HEK293 (cell line): ENCODE results near the gene NUP153.

Source experiments
- MYNN ChIP-seq: fragments of 450-650 bp; formaldehyde crosslinking; IDR thresholded peaks from 2 replicates; pipeline ENCODE4 v1.5.1; 2016; ENCODE audit warnings: missing biosample characterization, missing genetic modification characterization, borderline replicate concordance
- SP2 ChIP-seq: fragments of 450-650 bp; formaldehyde crosslinking; IDR thresholded peaks from 2 replicates; pipeline ENCODE4 v1.5.1; 2016; ENCODE audit warnings: missing biosample characterization, missing genetic modification characterization
- YY2 ChIP-seq: fragments of 450-650 bp; formaldehyde crosslinking; IDR thresholded peaks from 2 replicates; pipeline ENCODE4 v1.5.1; 2016; ENCODE audit warnings: missing biosample characterization, missing genetic modification characterization
- ZBTB26 ChIP-seq: fragments of 450-650 bp; formaldehyde crosslinking; optimal IDR thresholded peaks from 2 replicates; pipeline ENCODE3; 2016; ENCODE audit warnings: missing biosample characterization, mild to moderate bottlenecking, missing genetic modification characterization
- ZBTB44 ChIP-seq: fragments of 450-650 bp; IDR thresholded peaks from 2 replicates; pipeline ENCODE4 v1.5.1; 2018; ENCODE audit warnings: missing biosample characterization, mild to moderate bottlenecking, missing genetic modification characterization
- ZNF132 ChIP-seq: fragments of 450-650 bp; formaldehyde crosslinking; IDR thresholded peaks from 2 replicates; pipeline ENCODE4 v1.5.1; 2017; ENCODE audit warnings: missing biosample characterization, missing genetic modification characterization, borderline replicate concordance
- ZNF26 ChIP-seq: fragments of 450-650 bp; formaldehyde crosslinking; IDR thresholded peaks from 2 replicates; pipeline ENCODE4 v1.5.1; 2016; ENCODE audit warnings: missing biosample characterization, missing genetic modification characterization
- ZNF341 ChIP-seq: fragments of 450-650 bp; formaldehyde crosslinking; IDR thresholded peaks from 2 replicates; pipeline ENCODE4; 2016; ENCODE audit warnings: low read depth, missing biosample characterization, missing genetic modification characterization
- ZNF398 ChIP-seq: fragments of 450-650 bp; formaldehyde crosslinking; IDR thresholded peaks from 2 replicates; pipeline ENCODE4 v1.5.1; 2017; ENCODE audit warnings: missing biosample characterization, missing genetic modification characterization
- ZNF558 ChIP-seq: fragments of 450-650 bp; formaldehyde crosslinking; IDR thresholded peaks from 2 replicates; pipeline ENCODE4 v1.5.1; 2016; ENCODE audit warnings: missing biosample characterization, missing genetic modification characterization
- ZNF600 ChIP-seq: fragments of 450-650 bp; formaldehyde crosslinking; IDR thresholded peaks from 2 replicates; pipeline ENCODE4 v1.5.1; 2016; ENCODE audit warnings: missing biosample characterization, missing genetic modification characterization
- ZNF76 ChIP-seq: fragments of 450-650 bp; formaldehyde crosslinking; IDR thresholded peaks from 2 replicates; pipeline ENCODE4; 2016; ENCODE audit warnings: low read depth, missing biosample characterization, missing genetic modification characterization, borderline replicate concordance
- ZNF843 ChIP-seq: fragments of 450-650 bp; formaldehyde crosslinking; IDR thresholded peaks from 2 replicates; pipeline ENCODE4 v1.5.1; 2016; ENCODE audit warnings: missing biosample characterization, missing genetic modification characterization
- ZXDB ChIP-seq: fragments of 450-650 bp; formaldehyde crosslinking; IDR thresholded peaks from 2 replicates; pipeline ENCODE4 v1.5.1; 2016; ENCODE audit warnings: missing biosample characterization, missing genetic modification characterization
- TF ChIP-seq, protein P1 (sequence below): fragments of 450-650 bp; formaldehyde crosslinking; IDR thresholded peaks from 2 replicates; pipeline ENCODE4 v1.5.1; 2016; ENCODE audit warnings: missing biosample characterization, missing genetic modification characterization
- TF ChIP-seq, protein P2 (sequence below): fragments of 450-650 bp; formaldehyde crosslinking; IDR thresholded peaks from 2 replicates; pipeline ENCODE4 v1.5.1; 2016; ENCODE audit warnings: missing biosample characterization, missing genetic modification characterization
- TF ChIP-seq, protein P3 (sequence below): fragments of 450-650 bp; formaldehyde crosslinking; IDR thresholded peaks from 2 replicates; pipeline ENCODE4 v1.5.1; 2016; ENCODE audit warnings: missing biosample characterization, missing genetic modification characterization
- TF ChIP-seq, protein P4 (sequence below): fragments of 450-650 bp; formaldehyde crosslinking; IDR thresholded peaks from 2 replicates; pipeline ENCODE4 v1.5.1; 2016; ENCODE audit warnings: missing biosample characterization, missing genetic modification characterization
- TF ChIP-seq, protein P5 (sequence below): fragments of 450-650 bp; formaldehyde crosslinking; conservative IDR thresholded peaks from 2 replicates; pipeline ENCODE4 v1.5.1; 2016; ENCODE audit warnings: low read depth, missing biosample characterization, missing genetic modification characterization

The NUP153 gene

DNA sequence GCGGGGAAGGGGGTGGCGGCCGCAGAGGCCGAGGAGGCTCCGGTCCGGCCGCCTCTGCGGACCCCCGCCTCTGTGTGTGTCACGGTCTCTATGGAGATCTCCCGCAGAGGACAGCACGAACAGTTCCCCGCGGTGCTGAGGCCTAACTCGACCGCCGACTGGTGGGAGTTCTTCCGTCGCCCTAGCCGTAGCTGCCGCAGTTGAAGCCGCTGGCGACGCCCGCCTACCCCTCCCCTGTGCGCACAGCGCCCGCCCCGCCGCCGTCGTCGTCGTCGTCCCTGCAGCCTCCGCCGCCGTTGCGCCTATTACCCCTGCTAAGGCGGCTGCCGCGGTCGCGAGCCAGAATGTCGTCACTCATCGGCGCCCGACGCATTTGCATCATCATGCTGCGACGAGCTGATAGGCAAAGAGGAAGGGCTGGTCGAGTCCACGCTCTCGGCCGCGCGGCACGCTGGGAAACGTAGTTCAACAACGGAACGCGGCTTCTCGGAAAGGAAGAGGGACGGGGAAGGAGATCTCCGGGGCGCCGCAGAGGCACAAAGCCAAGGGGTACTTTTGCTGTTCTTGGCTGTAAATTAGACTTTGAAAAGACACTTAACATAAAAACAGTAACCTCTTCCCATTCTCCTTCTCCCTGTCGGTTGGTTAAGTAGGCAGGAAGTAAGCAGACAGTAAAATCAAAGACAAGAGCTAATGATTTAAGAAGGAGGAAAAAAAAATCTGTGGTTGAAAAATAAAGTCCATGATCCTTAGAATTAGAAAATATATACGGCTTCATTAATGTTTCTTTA is at the start of gene NUP153 (continued):
- TF ChIP-seq, protein P1, sequence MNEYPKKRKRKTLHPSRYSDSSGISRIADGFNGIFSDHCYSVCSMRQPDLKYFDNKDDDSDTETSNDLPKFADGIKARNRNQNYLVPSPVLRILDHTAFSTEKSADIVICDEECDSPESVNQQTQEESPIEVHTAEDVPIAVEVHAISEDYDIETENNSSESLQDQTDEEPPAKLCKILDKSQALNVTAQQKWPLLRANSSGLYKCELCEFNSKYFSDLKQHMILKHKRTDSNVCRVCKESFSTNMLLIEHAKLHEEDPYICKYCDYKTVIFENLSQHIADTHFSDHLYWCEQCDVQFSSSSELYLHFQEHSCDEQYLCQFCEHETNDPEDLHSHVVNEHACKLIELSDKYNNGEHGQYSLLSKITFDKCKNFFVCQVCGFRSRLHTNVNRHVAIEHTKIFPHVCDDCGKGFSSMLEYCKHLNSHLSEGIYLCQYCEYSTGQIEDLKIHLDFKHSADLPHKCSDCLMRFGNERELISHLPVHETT (tag by site-specific recombination), result peak; percentile 67; the same call in 1 of the 2 replicates
- peak; percentile 52; the same call in 1 of the 2 replicates for TF ChIP-seq ZNF398 (tag by site-specific recombination)
- peak; percentile 80 for TF ChIP-seq YY2 (tag by site-specific recombination)
- peak; percentile 41; the same call in 1 of the 2 replicates for TF ChIP-seq ZNF843 (tag by site-specific recombination)
- peak; percentile 88 for TF ChIP-seq ZBTB26 (tag by site-specific recombination)
- TF ChIP-seq ZNF132 (tag by site-specific recombination), result no peak
- TF ChIP-seq ZNF76 (tag by site-specific recombination), result peak; percentile 96
- TF ChIP-seq, protein P2, sequence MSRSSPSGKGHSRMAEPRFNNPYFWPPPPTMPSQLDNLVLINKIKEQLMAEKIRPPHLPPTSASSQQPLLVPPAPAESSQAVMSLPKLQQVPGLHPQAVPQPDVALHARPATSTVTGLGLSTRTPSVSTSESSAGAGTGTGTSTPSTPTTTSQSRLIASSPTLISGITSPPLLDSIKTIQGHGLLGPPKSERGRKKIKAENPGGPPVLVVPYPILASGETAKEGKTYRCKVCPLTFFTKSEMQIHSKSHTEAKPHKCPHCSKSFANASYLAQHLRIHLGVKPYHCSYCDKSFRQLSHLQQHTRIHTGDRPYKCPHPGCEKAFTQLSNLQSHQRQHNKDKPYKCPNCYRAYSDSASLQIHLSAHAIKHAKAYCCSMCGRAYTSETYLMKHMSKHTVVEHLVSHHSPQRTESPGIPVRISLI (tag by site-specific recombination), result peak; percentile 81; the same call in 1 of the 2 replicates
- no peak for TF ChIP-seq MYNN (tag by site-specific recombination)
- TF ChIP-seq ZNF26, result no peak
- TF ChIP-seq, protein P3, sequence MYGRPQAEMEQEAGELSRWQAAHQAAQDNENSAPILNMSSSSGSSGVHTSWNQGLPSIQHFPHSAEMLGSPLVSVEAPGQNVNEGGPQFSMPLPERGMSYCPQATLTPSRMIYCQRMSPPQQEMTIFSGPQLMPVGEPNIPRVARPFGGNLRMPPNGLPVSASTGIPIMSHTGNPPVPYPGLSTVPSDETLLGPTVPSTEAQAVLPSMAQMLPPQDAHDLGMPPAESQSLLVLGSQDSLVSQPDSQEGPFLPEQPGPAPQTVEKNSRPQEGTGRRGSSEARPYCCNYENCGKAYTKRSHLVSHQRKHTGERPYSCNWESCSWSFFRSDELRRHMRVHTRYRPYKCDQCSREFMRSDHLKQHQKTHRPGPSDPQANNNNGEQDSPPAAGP (tag by site-specific recombination), result peak; percentile 92
- TF ChIP-seq, protein P4, sequence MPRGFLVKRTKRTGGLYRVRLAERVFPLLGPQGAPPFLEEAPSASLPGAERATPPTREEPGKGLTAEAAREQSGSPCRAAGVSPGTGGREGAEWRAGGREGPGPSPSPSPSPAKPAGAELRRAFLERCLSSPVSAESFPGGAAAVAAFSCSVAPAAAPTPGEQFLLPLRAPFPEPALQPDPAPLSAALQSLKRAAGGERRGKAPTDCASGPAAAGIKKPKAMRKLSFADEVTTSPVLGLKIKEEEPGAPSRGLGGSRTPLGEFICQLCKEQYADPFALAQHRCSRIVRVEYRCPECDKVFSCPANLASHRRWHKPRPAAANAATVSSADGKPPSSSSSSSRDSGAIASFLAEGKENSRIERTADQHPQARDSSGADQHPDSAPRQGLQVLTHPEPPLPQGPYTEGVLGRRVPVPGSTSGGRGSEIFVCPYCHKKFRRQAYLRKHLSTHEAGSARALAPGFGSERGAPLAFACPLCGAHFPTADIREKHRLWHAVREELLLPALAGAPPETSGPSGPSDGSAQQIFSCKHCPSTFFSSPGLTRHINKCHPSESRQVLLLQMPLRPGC (tag by site-specific recombination), result 0 out of 2 replicates have a peak, but pooled peaks have one; percentile 62
- peak; percentile 85 for TF ChIP-seq SP2 (tag by site-specific recombination)
- peak; percentile 40; the same call in 1 of the 2 replicates for TF ChIP-seq ZNF558 (tag by site-specific recombination)
- peak; percentile 70 for TF ChIP-seq ZBTB44 (tag by site-specific recombination)
- TF ChIP-seq ZXDB, result peak; percentile 99
- peak; percentile 95 for TF ChIP-seq ZNF341
- TF ChIP-seq ZNF600 (tag by site-specific recombination), result 0 out of 2 replicates have a peak, but pooled peaks have one; percentile 10
- TF ChIP-seq, protein P5, sequence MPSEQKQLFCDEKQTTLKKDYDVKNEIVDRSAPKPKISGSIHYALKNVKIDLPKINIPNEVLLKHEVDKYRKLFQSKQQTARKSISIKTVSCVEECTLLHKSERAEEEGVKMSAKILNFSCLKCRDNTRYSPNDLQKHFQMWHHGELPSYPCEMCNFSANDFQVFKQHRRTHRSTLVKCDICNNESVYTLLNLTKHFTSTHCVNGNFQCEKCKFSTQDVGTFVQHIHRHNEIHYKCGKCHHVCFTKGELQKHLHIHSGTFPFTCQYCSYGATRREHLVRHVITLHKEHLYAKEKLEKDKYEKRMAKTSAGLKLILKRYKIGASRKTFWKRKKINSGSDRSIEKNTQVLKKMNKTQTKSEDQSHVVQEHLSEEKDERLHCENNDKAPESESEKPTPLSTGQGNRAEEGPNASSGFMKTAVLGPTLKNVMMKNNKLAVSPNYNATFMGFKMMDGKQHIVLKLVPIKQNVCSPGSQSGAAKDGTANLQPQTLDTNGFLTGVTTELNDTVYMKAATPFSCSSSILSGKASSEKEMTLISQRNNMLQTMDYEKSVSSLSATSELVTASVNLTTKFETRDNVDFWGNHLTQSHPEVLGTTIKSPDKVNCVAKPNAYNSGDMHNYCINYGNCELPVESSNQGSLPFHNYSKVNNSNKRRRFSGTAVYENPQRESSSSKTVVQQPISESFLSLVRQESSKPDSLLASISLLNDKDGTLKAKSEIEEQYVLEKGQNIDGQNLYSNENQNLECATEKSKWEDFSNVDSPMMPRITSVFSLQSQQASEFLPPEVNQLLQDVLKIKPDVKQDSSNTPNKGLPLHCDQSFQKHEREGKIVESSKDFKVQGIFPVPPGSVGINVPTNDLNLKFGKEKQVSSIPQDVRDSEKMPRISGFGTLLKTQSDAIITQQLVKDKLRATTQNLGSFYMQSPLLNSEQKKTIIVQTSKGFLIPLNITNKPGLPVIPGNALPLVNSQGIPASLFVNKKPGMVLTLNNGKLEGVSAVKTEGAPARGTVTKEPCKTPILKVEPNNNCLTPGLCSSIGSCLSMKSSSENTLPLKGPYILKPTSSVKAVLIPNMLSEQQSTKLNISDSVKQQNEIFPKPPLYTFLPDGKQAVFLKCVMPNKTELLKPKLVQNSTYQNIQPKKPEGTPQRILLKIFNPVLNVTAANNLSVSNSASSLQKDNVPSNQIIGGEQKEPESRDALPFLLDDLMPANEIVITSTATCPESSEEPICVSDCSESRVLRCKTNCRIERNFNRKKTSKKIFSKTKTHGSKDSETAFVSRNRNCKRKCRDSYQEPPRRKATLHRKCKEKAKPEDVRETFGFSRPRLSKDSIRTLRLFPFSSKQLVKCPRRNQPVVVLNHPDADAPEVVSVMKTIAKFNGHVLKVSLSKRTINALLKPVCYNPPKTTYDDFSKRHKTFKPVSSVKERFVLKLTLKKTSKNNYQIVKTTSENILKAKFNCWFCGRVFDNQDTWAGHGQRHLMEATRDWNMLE (tag by site-specific recombination), result peak; percentile 57
